Keratinocyte (primary cell): ENCODE measurements around the gene UQCR10. TPM values are rescaled to one million over a fixed set of nuclear protein-coding genes. Genes with fewer than 3 reads are reported as not detected.

Source experiments
- DNase-seq: peaks from one replicate; pipeline ENCODE4 v3.0.0-alpha.2; 2011; ENCODE audit warnings: low read depth, missing footprints, low spot score
- FAIRE-seq: peaks from 2 replicates; lab custom pipeline; 2011; peaks lifted over from hg19 to GRCh38; lab: Jason Lieb, UNC
- H2AFZ ChIP-seq: 2 replicates; pipeline ENCODE4 v1.6.0; 2012; ENCODE audit warnings: low read length, control low read depth, inconsistent platforms; ENCODE audit not compliant: control insufficient read depth
- H3K27ac ChIP-seq: 2 replicates; pipeline ENCODE4 v1.5.1; 2011; ENCODE audit warnings: low read length; ENCODE audit not compliant: control insufficient read depth, insufficient read depth
- H3K27me3 ChIP-seq: 3 replicates; pipeline ENCODE4 v1.6.0; 2011; ENCODE audit warnings: low read length; ENCODE audit not compliant: control insufficient read depth, insufficient read depth; ENCODE audit errors: extremely low read depth
- H3K36me3 ChIP-seq, 2 experiments: 2 replicates in 1 of 2; 3 replicates in 1 of 2; pipeline ENCODE4 v1.5.1; 2011; ENCODE audit warnings: low read length in 2 of 2, mild to moderate bottlenecking in 1 of 2; ENCODE audit not compliant: control insufficient read depth in 2 of 2, insufficient read depth in 2 of 2; ENCODE audit errors: extremely low read depth in 1 of 2
- H3K4me1 ChIP-seq: 3 replicates; pipeline ENCODE4 v1.5.1; 2011; ENCODE audit warnings: low read length; ENCODE audit not compliant: control insufficient read depth, insufficient read depth; ENCODE audit errors: extremely low read depth
- H3K4me2 ChIP-seq: 3 replicates; pipeline ENCODE4 v1.6.0; 2011; ENCODE audit warnings: low read depth, low read length; ENCODE audit not compliant: control insufficient read depth, insufficient read depth; ENCODE audit errors: extremely low read depth
- H3K4me3 ChIP-seq, 3 experiments: fragments of 200-600 bp in 1 of 3; sonication (generic) in 1 of 3; 2 replicates in 2 of 3; 3 replicates in 1 of 3; pipeline ENCODE4 v1.5.1; 2011 to 2016; ENCODE audit warnings: low read length in 3 of 3, mild to moderate bottlenecking in 3 of 3, control low read depth in 2 of 3, inconsistent platforms in 1 of 3, low read depth in 1 of 3, mixed read lengths in 1 of 3, mixed run types in 1 of 3, moderate library complexity in 1 of 3; ENCODE audit not compliant: control insufficient read depth in 2 of 3, insufficient read depth in 2 of 3; ENCODE audit errors: extremely low read depth in 1 of 3
- H3K79me2 ChIP-seq: 2 replicates; pipeline ENCODE4 v1.6.0; 2012; ENCODE audit warnings: low read length; ENCODE audit not compliant: control insufficient read depth, insufficient read depth
- H3K9ac ChIP-seq: 3 replicates; pipeline ENCODE4 v1.6.0; 2011; ENCODE audit warnings: low read length; ENCODE audit not compliant: control insufficient read depth, insufficient read depth; ENCODE audit errors: extremely low read depth
- H3K9me1 ChIP-seq: 3 replicates; pipeline ENCODE4 v1.6.0; 2011; ENCODE audit warnings: low read length; ENCODE audit not compliant: control insufficient read depth, insufficient read depth; ENCODE audit errors: extremely low read depth
- H3K9me3 ChIP-seq: 2 replicates; pipeline ENCODE4 v1.5.1; 2012; ENCODE audit warnings: low read depth, low read length; ENCODE audit not compliant: control insufficient read depth
- H4K20me1 ChIP-seq: 3 replicates; pipeline ENCODE4 v1.6.0; 2011; ENCODE audit warnings: low read length; ENCODE audit not compliant: control insufficient read depth, insufficient read depth; ENCODE audit errors: extremely low read depth
- CTCF ChIP-seq, 3 experiments: IDR thresholded peaks in 1 of 3; conservative IDR thresholded peaks in 1 of 3; optimal IDR thresholded peaks in 1 of 3; 2 replicates in 2 of 3; 3 replicates in 1 of 3; pipeline versions ENCODE3 to v1.5.1; 2011; ENCODE audit warnings: low read length in 3 of 3, mild to moderate bottlenecking in 3 of 3, moderate library complexity in 2 of 3, control low read depth in 1 of 3, inconsistent platforms in 1 of 3; ENCODE audit not compliant: insufficient read depth in 2 of 3; ENCODE audit errors: extremely low read depth in 1 of 3
- EZH2 ChIP-seq: IDR thresholded peaks from one replicate; pipeline ENCODE4 v1.6.1; 2012; ENCODE audit warnings: inconsistent platforms, mild to moderate bottlenecking, low read length, moderate library complexity
- dilution Hi-C: fragments of 300-500 bp; cut with MboI; formaldehyde crosslinking; loops from one replicate; pipeline ENCODE4 v1.7.0; 2020; ENCODE audit warnings: low sequenced_read_pairs; ENCODE audit not compliant: extremely low pct_ligation_motif_present
- polyA plus RNA-seq, 5 experiments: library from polyadenylated mRNA; depleted of rRNA in 3 of 5; stranded (reverse) in 3 of 5; stranded (forward) in 1 of 5; unstranded in 1 of 5; fragments of >200 nt; gene quantifications; 1 replicate in 1 of 5; 2 replicates in 3 of 5; 3 replicates in 1 of 5; pipeline versions ENCODE4 v1.2.1 to v1.2.3, GENCODE V29; 2011 to 2012; ENCODE audit warnings: missing spikeins in 2 of 5, low read depth in 1 of 5, low replicate concordance in 1 of 5

The UQCR10 gene
- polyA plus RNA-seq, 1 donor (not counting 4 experiments of a cell fraction or from before 2014, with no cell fraction given), result 161 TPM

GRCh38 chr22:29724843-29725242, 42.3 kb upstream of the UQCR10 start:
- Histone ChIP-seq H3K36me3 (no peaks in the 10 kb centered on the region), H3K4me1 (no peaks in the 10 kb centered on the region), H3K79me2 (no peaks in the 10 kb centered on the region), H3K4me2 (no peak overlapping the region), H3K9me3 (no peaks in the 10 kb centered on the region), H3K27ac (no peak overlapping the region), H3K27me3 (peaks cover 37% of the 10 kb centered on the region), H3K4me3 (no peak overlapping the region), H3K9ac (no peak overlapping the region), H4K20me1 (no peaks in the 10 kb centered on the region), H3K9me1 (no peaks in the 10 kb centered on the region), H2AFZ (no peak overlapping the region)
- no peak for FAIRE-seq
- DNase-seq, result no peak
- dilution Hi-C loops, result no loop called here
- TF ChIP-seq EZH2 (no peak), CTCF (optimal IDR thresholded peaks at IDR 0.05 in 1 of 3, IDR thresholded peaks at IDR 0.05 in 1 of 3, conservative IDR thresholded peaks at IDR 0.05 in 1 of 3; ENCODE audit: extremely low read depth in 1 of 3, insufficient read depth in 2 of 3, low read length in 3 of 3) (no peak)

GRCh38 chr22:29726106-29726505, 41.1 kb upstream of the UQCR10 start:
- Histone ChIP-seq H2AFZ (no peak overlapping the region), H3K4me2 (no peak overlapping the region)

More at GRCh38 chr22:29726106-29726505, 41.1 kb upstream of the UQCR10 start:
- Histone ChIP-seq H3K9ac (no peak overlapping the region), H3K27ac (no peak overlapping the region), H3K36me3 (peaks cover 0 to 2% of the 10 kb centered on the region in 2 experiments), H3K9me3 (no peaks in the 10 kb centered on the region), H3K79me2 (no peaks in the 10 kb centered on the region), H3K4me1 (no peaks in the 10 kb centered on the region), H3K4me3 (no peak overlapping the region), H3K27me3 (peaks cover 31% of the 10 kb centered on the region), H4K20me1 (no peaks in the 10 kb centered on the region), H3K9me1 (no peaks in the 10 kb centered on the region)
- dilution Hi-C loops, result no loop called here
- DNase-seq (no peak), FAIRE-seq (no peak)
- TF ChIP-seq EZH2, result no peak
- TF ChIP-seq CTCF (optimal IDR thresholded peaks at IDR 0.05 in 1 of 3, IDR thresholded peaks at IDR 0.05 in 1 of 3, conservative IDR thresholded peaks at IDR 0.05 in 1 of 3; ENCODE audit: extremely low read depth in 1 of 3, insufficient read depth in 2 of 3, low read length in 3 of 3), result no peak
